Tibial nerve (tissue), 4 donors: Measurements from ENCODE around the gene OR5H15. TPM values are rescaled to one million over a fixed set of nuclear protein-coding genes. Genes with fewer than 3 reads are reported as not detected.
"Not testable (repeated sequence)": the region's sequence is repeated elsewhere in the genome, so short reads cannot be mapped to it uniquely, and the experiment has no call there.

Source experiments
- DNase-seq, 2 donors: peaks; one replicate each; pipeline ENCODE4 v3.0.0-alpha.2; 2019; ENCODE audit warnings: low spot score in 2 of 2
- H3K27ac ChIP-seq, 4 donors: fragments of 200-600 bp; sonication (generic) in 3 of 4; one replicate each; pipeline ENCODE4 v1.5.1; 2017 to 2019; ENCODE audit warnings: mild to moderate bottlenecking in 1 of 4
- H3K27me3 ChIP-seq, 2 donors: fragments of 200-600 bp; sonication (generic) in 1 of 2; one replicate each; pipeline versions ENCODE4 v1.5.1 to v1.6.0; 2017 to 2019
- H3K36me3 ChIP-seq, 3 donors: fragments of 200-600 bp; sonication (generic); one replicate each; pipeline ENCODE4 v1.5.1; 2018 to 2019
- H3K4me1 ChIP-seq, 4 donors: fragments of 200-600 bp; sonication (generic) in 3 of 4; one replicate each; pipeline ENCODE4 v1.5.1; 2017 to 2019
- H3K4me3 ChIP-seq, 4 donors: fragments of 200-600 bp; sonication (generic) in 3 of 4; one replicate each; pipeline ENCODE4 v1.5.1; 2017 to 2019; ENCODE audit warnings: mild to moderate bottlenecking in 1 of 4, moderate library complexity in 1 of 4
- H3K9me3 ChIP-seq, 4 donors: fragments of 200-600 bp; sonication (generic) in 3 of 4; one replicate each; pipeline ENCODE4 v1.5.1; 2017 to 2019
- EP300 ChIP-seq, 2 donors: sonication (generic); formaldehyde crosslinking; IDR thresholded peaks; one replicate each; pipeline ENCODE4 v1.6.1; 2017; ENCODE audit warnings: antibody characterized with exemption in 2 of 2, mild to moderate bottlenecking in 1 of 2
- POLR2A ChIP-seq, 2 donors: fragments of 450-650 bp; IDR thresholded peaks; one replicate each; pipeline ENCODE4 v1.6.1; 2017; ENCODE audit warnings: antibody characterized with exemption in 2 of 2, mild to moderate bottlenecking in 2 of 2, moderate library complexity in 2 of 2
- WGBS, 2 donors: methylation state at CpG; one replicate each; pipeline ENCODE4 v1.1.5; 2018; 5-methylcytosine and 5-hydroxymethylcytosine counted together
- total RNA-seq, 4 donors: library from RNA; depleted of rRNA; stranded (reverse); fragments of >200 nt; gene quantifications; one replicate each; pipeline ENCODE4 v1.1.0, GENCODE V29; 2016
- TF ChIP-seq, protein P1 (sequence below), 5 experiments: fragments of 200-600 bp in 3 of 5; fragments of 450-650 bp in 2 of 5; sonication (generic) in 3 of 5; IDR thresholded peaks; one replicate each; pipeline ENCODE4 v1.5.1; 2016 to 2019; ENCODE audit warnings: antibody characterized with exemption in 5 of 5, mild to moderate bottlenecking in 3 of 5, moderate library complexity in 2 of 5

The OR5H15 gene
- not detected for total RNA-seq

- WGBS, 2 donors, result 95 to 96% methylated on average over 3 of the region's 3 CpGs
- H3K27me3 ChIP-seq, result no peaks in the 10 kb centered on the region
- H3K4me1 ChIP-seq, result no peaks in the 10 kb centered on the region
- H3K36me3 ChIP-seq, result no peaks in the 10 kb centered on the region
- no peak for DNase-seq
- TF ChIP-seq, protein P1, sequence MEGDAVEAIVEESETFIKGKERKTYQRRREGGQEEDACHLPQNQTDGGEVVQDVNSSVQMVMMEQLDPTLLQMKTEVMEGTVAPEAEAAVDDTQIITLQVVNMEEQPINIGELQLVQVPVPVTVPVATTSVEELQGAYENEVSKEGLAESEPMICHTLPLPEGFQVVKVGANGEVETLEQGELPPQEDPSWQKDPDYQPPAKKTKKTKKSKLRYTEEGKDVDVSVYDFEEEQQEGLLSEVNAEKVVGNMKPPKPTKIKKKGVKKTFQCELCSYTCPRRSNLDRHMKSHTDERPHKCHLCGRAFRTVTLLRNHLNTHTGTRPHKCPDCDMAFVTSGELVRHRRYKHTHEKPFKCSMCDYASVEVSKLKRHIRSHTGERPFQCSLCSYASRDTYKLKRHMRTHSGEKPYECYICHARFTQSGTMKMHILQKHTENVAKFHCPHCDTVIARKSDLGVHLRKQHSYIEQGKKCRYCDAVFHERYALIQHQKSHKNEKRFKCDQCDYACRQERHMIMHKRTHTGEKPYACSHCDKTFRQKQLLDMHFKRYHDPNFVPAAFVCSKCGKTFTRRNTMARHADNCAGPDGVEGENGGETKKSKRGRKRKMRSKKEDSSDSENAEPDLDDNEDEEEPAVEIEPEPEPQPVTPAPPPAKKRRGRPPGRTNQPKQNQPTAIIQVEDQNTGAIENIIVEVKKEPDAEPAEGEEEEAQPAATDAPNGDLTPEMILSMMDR (IDR thresholded peaks at IDR 0.05), result no peak
- TF ChIP-seq POLR2A (IDR thresholded peaks at IDR 0.05) (no peak), EP300 (IDR thresholded peaks at IDR 0.05) (no peak)
- no peaks in the 10 kb centered on the region for H3K9me3 ChIP-seq
- H3K4me3 ChIP-seq, result no peak within 1 kb of the TSS
- H3K27ac ChIP-seq, result no peak within 1 kb of the TSS
Observed at GRCh38 chr3:98166396-98166795, at the start of gene OR5H15. Gene OR5H15, plus strand, starts transcription at chr3:98166696. Its CDS starts 2,004 bp downstream, at chr3:98168700.

- H3K9me3 ChIP-seq, result no peaks in the 10 kb centered on the region
- no peaks in the 10 kb centered on the region for H3K27me3 ChIP-seq
- H3K4me3 ChIP-seq, result no peak within 1 kb of the TSS
- 70 to 84% methylated on average over 1 of the region's 1 CpG for WGBS, 2 donors
- no peak for DNase-seq
- H3K4me1 ChIP-seq, result no peaks in the 10 kb centered on the region
- TF ChIP-seq EP300 (IDR thresholded peaks at IDR 0.05), result no peak
- TF ChIP-seq, protein P1 (IDR thresholded peaks at IDR 0.05), result no peak
- H3K36me3 ChIP-seq, result no peaks in the 10 kb centered on the region
- H3K27ac ChIP-seq, result no peak within 1 kb of the TSS
Observed at GRCh38 chr3:98130421-98130820, 36.1 kb upstream of the OR5H15 start, which contains the start of gene OR5H1. Gene OR5H1, plus strand, starts transcription at chr3:98130721. Its CDS starts 1,977 bp downstream, at chr3:98132698.

DNA sequence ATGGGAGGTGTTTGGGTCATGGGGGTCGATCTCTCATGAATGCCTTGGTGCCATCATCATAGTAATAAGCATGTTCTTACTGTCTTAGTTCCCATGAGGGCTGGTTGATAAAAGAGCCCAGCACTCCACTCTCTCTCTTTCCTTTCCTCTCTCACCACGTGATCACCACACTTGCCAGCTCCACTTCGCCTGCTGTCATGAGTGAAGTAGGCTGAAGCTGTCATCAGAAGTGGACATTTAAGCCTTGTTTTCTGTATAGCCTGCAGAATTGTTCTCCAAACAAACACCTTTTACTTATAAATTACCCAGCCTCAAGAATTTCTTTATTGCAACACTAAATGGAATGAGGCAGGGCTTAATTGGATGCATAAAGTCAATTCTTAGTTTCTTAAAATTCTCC lies 29.9 kb upstream of the OR5H15 start:
- TF ChIP-seq EP300 (IDR thresholded peaks at IDR 0.05), result no peak
- no peak for TF ChIP-seq POLR2A (IDR thresholded peaks at IDR 0.05)
- TF ChIP-seq, protein P1 (IDR thresholded peaks at IDR 0.05), result no peak
- H3K9me3 ChIP-seq, result no peaks in the 10 kb centered on the region
- no peak overlapping the region for H3K4me3 ChIP-seq
- H3K27me3 ChIP-seq, result no peaks in the 10 kb centered on the region
- no peak for DNase-seq
- H3K36me3 ChIP-seq, result no peaks in the 10 kb centered on the region
- H3K27ac ChIP-seq, result no peak overlapping the region
- no peaks in the 10 kb centered on the region for H3K4me1 ChIP-seq
- WGBS, 2 donors, result 59 to 68% methylated on average over 3 of the region's 3 CpGs

GRCh38 chr3:98137826-98138557 lies 28.5 kb upstream of the OR5H15 start:
- not testable (repeated sequence) for DNase-seq
- 85 to 86% methylated on average over 23 of the region's 23 CpGs for WGBS, 2 donors

GRCh38 chr3:98140531-98140930 lies 26.0 kb upstream of the OR5H15 start:
- H3K4me1 ChIP-seq, result no peaks in the 10 kb centered on the region
- DNase-seq, result no peak
- no peak overlapping the region for H3K27ac ChIP-seq
- no peaks in the 10 kb centered on the region for H3K9me3 ChIP-seq
- TF ChIP-seq, protein P1 (IDR thresholded peaks at IDR 0.05), result no peak
- no peak for TF ChIP-seq POLR2A (IDR thresholded peaks at IDR 0.05)
- no peak for TF ChIP-seq EP300 (IDR thresholded peaks at IDR 0.05)
- H3K4me3 ChIP-seq, result no peak overlapping the region
- no peaks in the 10 kb centered on the region for H3K36me3 ChIP-seq
- H3K27me3 ChIP-seq, result no peaks in the 10 kb centered on the region

More at GRCh38 chr3:98137826-98138557, 28.5 kb upstream of the OR5H15 start:
- not testable (repeated sequence) for H3K36me3 ChIP-seq, H3K4me1 ChIP-seq, H3K27ac ChIP-seq, H3K27me3 ChIP-seq, H3K9me3 ChIP-seq, H3K4me3 ChIP-seq
